ENCODE measurements around the gene SLC4A2.
A peak's percentile ranks its signal among the peaks of the same experiment; 100 is the strongest.

Gene SLC4A2

DNA sequence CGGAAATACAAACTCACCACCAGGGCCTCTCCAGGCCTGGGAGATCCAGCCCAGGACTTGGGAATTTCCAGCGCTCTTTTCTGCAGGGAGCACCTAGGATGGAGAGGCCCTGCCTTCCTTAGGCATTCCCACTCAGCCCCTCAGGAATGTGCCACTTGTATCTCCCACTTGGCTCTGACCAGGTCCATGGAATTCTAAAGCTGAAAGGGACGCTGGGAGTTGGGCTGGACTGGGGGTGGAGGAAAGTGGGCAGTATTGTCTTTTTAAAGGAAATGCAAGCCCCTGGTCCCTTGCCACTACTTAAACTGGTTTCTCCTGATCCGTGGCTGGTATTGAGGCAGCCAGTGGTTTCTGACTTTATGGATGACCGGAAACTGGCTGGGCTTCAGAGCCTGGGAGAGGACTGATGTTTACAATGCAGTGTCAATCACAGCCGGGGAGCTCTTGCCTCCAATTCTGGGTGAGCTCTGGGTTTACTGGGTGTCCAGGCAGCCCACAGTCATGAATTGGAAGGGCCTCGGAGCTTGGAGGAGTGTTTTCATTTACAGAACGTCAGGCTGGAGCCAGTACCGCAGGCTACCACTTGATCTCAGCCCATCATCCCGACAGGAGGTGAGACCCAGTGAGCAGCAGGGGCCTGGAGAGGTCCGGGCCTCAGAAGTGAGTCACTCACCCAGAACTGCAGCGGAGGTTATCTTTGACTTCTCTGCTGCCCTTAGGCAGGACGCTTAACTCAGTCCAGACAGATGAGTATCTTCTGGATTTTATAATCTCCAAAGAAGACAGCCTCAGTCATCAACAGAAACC, 54.2 kb downstream of the SLC4A2 start:
- H3K9me3 ChIP-seq (ENCODE audit: control insufficient read depth, low read length) = no peaks in the 10 kb centered on the region
- no peaks in the 10 kb centered on the region for H3K36me3 ChIP-seq (ENCODE audit: control insufficient read depth, insufficient read depth, low read length)
- H3K4me1 ChIP-seq (ENCODE audit: control insufficient read depth, insufficient read depth, low read length) = peaks cover 45% of the 10 kb centered on the region
- no peaks in the 10 kb centered on the region for H3K27me3 ChIP-seq (ENCODE audit: control insufficient read depth, insufficient read depth, low read length)
- peak overlapping the region; percentile 45 for H3K9ac ChIP-seq (ENCODE audit: low read length)
- H3K4me3 ChIP-seq (ENCODE audit: low read length) = no peak overlapping the region

- H3K27me3 ChIP-seq (ENCODE audit: control insufficient read depth, insufficient read depth, low read length) = no peaks in the 10 kb centered on the region
- H3K36me3 ChIP-seq (ENCODE audit: control insufficient read depth, insufficient read depth, low read length) = no peaks in the 10 kb centered on the region
- H3K9me3 ChIP-seq (ENCODE audit: control insufficient read depth, low read length) = no peaks in the 10 kb centered on the region
- peak overlapping the region; percentile 45 for H3K9ac ChIP-seq (ENCODE audit: low read length)
- peaks cover 45% of the 10 kb centered on the region for H3K4me1 ChIP-seq (ENCODE audit: control insufficient read depth, insufficient read depth, low read length)
- no peak overlapping the region for H3K4me3 ChIP-seq (ENCODE audit: low read length)
Measured at GRCh38 chr7:151114151-151115090, 55.0 kb downstream of the SLC4A2 start.

DNA sequence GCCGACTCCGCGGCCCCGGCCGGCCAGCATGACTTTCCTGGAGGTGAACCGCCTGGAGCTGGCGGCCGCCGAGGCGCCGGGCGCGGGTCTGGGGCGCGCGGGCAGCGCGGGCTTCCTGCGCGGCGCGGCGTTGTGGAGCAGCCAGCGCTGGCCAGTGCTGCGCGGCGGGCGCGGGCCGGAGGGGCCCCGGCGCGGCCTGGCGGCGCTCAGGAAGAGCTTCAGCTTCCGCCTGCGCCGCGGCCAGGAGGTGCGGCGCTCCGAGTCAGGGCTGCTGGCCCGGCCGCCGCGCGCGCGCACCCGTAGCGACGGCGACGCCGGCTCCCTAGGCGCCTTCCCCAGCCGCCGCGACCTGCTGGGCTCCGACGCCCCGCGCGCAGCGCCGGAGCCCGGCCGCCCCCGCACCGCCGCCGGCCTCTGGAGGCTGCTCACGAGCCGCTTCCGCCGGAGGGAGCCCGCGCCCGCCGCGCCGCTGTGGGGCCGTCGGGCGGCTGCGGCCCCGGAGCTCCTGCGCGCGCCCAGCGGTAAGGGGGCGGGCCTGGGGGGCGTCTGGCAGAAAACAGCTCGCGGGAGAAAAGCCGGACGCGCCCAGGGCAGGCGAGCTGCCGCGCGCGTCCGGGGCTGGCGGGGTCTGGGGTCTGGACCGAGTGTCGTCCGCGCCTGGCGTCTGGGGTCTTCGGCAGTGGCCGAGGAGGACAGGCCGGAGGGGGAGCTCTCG, 55.9 kb downstream of the SLC4A2 start:
- H3K9me3 ChIP-seq (ENCODE audit: control insufficient read depth, low read length) = no peaks in the 10 kb centered on the region
- no peaks in the 10 kb centered on the region for H3K27me3 ChIP-seq (ENCODE audit: control insufficient read depth, insufficient read depth, low read length)
- H3K9ac ChIP-seq (ENCODE audit: low read length) = peak overlapping the region; percentile 53
- H3K4me3 ChIP-seq (ENCODE audit: low read length) = no peak overlapping the region
- peaks cover 45% of the 10 kb centered on the region for H3K4me1 ChIP-seq (ENCODE audit: control insufficient read depth, insufficient read depth, low read length)
- H3K36me3 ChIP-seq (ENCODE audit: control insufficient read depth, insufficient read depth, low read length) = no peaks in the 10 kb centered on the region

DNA sequence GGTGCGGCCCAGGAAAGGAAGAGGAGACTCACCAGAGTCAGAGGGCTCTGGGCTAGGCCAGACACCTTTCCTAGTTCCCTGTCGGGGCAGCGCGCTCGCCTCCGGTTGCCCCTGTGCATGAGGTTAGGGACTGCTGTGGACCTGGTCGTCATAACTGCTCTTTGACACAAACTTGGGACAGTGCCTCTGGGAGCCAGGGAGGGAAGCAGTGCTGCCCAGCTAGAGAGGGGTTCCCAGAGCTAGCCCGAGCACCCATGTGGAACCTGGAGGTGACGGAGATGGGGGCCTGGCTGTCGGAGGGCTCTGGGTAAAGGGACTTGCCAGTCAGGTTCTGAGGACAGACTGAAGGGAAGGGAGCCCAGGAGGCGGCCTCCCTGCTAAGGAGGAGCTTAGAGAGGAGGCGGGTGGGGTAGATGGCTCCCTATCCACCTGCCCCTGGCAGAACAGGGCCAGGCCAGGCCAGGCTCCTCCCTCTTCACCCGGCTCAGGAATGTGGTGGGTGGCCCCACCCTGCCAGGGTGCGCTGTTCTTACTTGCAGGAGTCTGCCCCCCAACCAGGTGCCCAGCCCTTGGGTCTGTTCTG, 56.5 kb downstream of the SLC4A2 start:
- Histone ChIP-seq H3K4me1 (ENCODE audit: control insufficient read depth, insufficient read depth, low read length) (peaks cover 39% of the 10 kb centered on the region), H3K36me3 (ENCODE audit: control insufficient read depth, insufficient read depth, low read length) (no peaks in the 10 kb centered on the region), H3K4me3 (ENCODE audit: low read length) (no peak overlapping the region), H3K9ac (ENCODE audit: low read length) (peak overlapping the region; percentile 53), H3K27me3 (ENCODE audit: control insufficient read depth, insufficient read depth, low read length) (no peaks in the 10 kb centered on the region), H3K9me3 (ENCODE audit: control insufficient read depth, low read length) (no peaks in the 10 kb centered on the region)

GRCh38 chr7:151116603-151117440, 57.4 kb downstream of the SLC4A2 start:
- no peaks in the 10 kb centered on the region for H3K36me3 ChIP-seq (ENCODE audit: control insufficient read depth, insufficient read depth, low read length)
- no peak overlapping the region for H3K4me3 ChIP-seq (ENCODE audit: low read length)
- H3K9ac ChIP-seq (ENCODE audit: low read length) = no peak overlapping the region

DNA sequence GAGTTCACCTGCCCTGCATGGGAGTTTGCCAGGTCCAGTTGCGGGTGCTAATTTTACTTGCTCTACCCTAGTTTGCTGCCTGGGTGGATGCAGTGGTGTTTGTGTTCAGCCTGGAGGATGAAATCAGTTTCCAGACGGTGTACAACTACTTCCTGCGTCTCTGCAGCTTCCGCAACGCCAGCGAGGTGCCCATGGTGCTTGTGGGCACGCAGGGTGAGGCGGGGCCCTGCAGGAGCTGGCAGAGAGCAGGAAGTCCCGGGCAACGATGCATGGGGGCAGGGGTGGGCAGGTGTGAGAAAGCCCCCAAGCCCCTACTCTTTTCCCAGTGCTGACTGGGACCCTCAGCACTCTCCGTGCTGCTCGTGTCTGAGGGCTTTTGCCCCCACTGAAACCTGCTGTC, 58.2 kb downstream of the SLC4A2 start:
- H3K9me3 ChIP-seq (ENCODE audit: control insufficient read depth, low read length) = no peaks in the 10 kb centered on the region
- no peak overlapping the region for H3K4me3 ChIP-seq (ENCODE audit: low read length)
- peaks cover 27% of the 10 kb centered on the region for H3K4me1 ChIP-seq (ENCODE audit: control insufficient read depth, insufficient read depth, low read length)
- H3K36me3 ChIP-seq (ENCODE audit: control insufficient read depth, insufficient read depth, low read length) = no peaks in the 10 kb centered on the region
- H3K9ac ChIP-seq (ENCODE audit: low read length) = no peak overlapping the region
- no peaks in the 10 kb centered on the region for H3K27me3 ChIP-seq (ENCODE audit: control insufficient read depth, insufficient read depth, low read length)

More at GRCh38 chr7:151116603-151117440, 57.4 kb downstream of the SLC4A2 start:
- no peaks in the 10 kb centered on the region for H3K9me3 ChIP-seq (ENCODE audit: control insufficient read depth, low read length)
- H3K4me1 ChIP-seq (ENCODE audit: control insufficient read depth, insufficient read depth, low read length) = peaks cover 30% of the 10 kb centered on the region
- no peaks in the 10 kb centered on the region for H3K27me3 ChIP-seq (ENCODE audit: control insufficient read depth, insufficient read depth, low read length)

GRCh38 chr7:151118108-151119054, 59.0 kb downstream of the SLC4A2 start:
- no peak overlapping the region for H3K9ac ChIP-seq (ENCODE audit: low read length)
- H3K4me1 ChIP-seq (ENCODE audit: control insufficient read depth, insufficient read depth, low read length) = peaks cover 25% of the 10 kb centered on the region
- no peaks in the 10 kb centered on the region for H3K27me3 ChIP-seq (ENCODE audit: control insufficient read depth, insufficient read depth, low read length)
- H3K36me3 ChIP-seq (ENCODE audit: control insufficient read depth, insufficient read depth, low read length) = no peaks in the 10 kb centered on the region
- H3K9me3 ChIP-seq (ENCODE audit: control insufficient read depth, low read length) = no peaks in the 10 kb centered on the region
- H3K4me3 ChIP-seq (ENCODE audit: low read length) = no peak overlapping the region

- Histone ChIP-seq H3K4me3 (ENCODE audit: low read length) (no peak overlapping the region), H3K36me3 (ENCODE audit: control insufficient read depth, insufficient read depth, low read length) (no peaks in the 10 kb centered on the region), H3K9me3 (ENCODE audit: control insufficient read depth, low read length) (no peaks in the 10 kb centered on the region), H3K4me1 (ENCODE audit: control insufficient read depth, insufficient read depth, low read length) (peaks cover 19% of the 10 kb centered on the region), H3K27me3 (ENCODE audit: control insufficient read depth, insufficient read depth, low read length) (no peaks in the 10 kb centered on the region), H3K9ac (ENCODE audit: low read length) (no peak overlapping the region)
Measured at GRCh38 chr7:151119055-151119415, 59.6 kb downstream of the SLC4A2 start.

DNA sequence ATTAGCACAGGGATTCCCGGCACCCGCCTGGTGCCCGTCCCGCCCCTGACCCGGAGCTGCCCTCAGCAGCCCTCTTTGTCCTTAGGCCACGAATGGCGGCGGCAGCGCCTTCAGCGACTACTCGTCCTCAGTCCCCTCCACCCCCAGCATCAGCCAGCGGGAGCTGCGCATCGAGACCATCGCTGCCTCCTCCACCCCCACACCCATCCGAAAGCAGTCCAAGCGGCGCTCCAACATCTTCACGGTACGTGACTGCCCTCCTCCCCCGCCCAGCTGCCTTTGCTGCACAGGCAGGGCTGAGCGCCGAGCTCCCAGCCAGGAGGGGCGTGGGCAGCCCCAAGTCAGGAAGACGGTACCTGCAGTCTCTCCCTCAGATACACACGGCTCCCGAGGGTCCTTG, 60.5 kb downstream of the SLC4A2 start:
- Histone ChIP-seq H3K4me3 (ENCODE audit: low read length) (no peak overlapping the region), H3K36me3 (ENCODE audit: control insufficient read depth, insufficient read depth, low read length) (no peaks in the 10 kb centered on the region), H3K4me1 (ENCODE audit: control insufficient read depth, insufficient read depth, low read length) (peaks cover 14% of the 10 kb centered on the region), H3K9ac (ENCODE audit: low read length) (no peak overlapping the region), H3K27me3 (ENCODE audit: control insufficient read depth, insufficient read depth, low read length) (no peaks in the 10 kb centered on the region), H3K9me3 (ENCODE audit: control insufficient read depth, low read length) (no peaks in the 10 kb centered on the region)

DNA sequence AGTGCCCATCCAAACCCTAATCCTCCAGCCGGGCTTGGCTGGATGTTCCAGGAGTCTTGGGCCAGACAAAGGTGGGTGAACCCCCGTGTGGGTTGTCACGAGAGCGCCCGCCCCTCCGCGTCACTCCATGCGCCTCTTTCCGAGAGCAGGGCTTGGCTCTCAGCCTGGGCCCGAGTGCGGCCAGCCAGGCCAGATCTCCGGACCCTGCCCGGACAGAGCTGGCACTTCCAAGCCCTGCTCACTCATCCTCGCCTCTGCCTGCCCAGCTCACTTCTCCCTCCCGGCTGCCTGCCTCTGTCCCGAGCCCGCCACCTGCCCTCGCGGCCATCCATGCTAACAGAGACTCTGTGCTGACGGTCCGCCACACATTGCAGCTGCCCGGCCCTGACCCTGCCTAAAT, 61.5 kb downstream of the SLC4A2 start:
- Histone ChIP-seq H3K36me3 (ENCODE audit: control insufficient read depth, insufficient read depth, low read length) (no peaks in the 10 kb centered on the region), H3K9me3 (ENCODE audit: control insufficient read depth, low read length) (no peaks in the 10 kb centered on the region), H3K4me1 (ENCODE audit: control insufficient read depth, insufficient read depth, low read length) (peaks cover 16% of the 10 kb centered on the region), H3K9ac (ENCODE audit: low read length) (no peak overlapping the region), H3K4me3 (ENCODE audit: low read length) (no peak overlapping the region), H3K27me3 (ENCODE audit: control insufficient read depth, insufficient read depth, low read length) (no peaks in the 10 kb centered on the region)
